ENCODE data around the gene GLO1. TPM values are rescaled to one million over a fixed set of nuclear protein-coding genes. Genes with fewer than 3 reads are reported as not detected.
A peak's percentile ranks its signal among the peaks of the same experiment; 100 is the strongest.

Gene GLO1
- total and polyA plus RNA-seq, 9 of the 15 experiments (the other 6 are each of a cell fraction or from before 2014, with no cell fraction given): 155 to 331 (median 203) TPM

- TF ChIP-seq DDX20 (tag; IDR thresholded peaks at IDR 0.05; ENCODE audit: low read depth) (no peak), KLF6 (CRISPR knock-in tag; IDR thresholded peaks at IDR 0.05; ENCODE audit: borderline replicate concordance) (no peak), HDAC3 (IDR thresholded peaks at IDR 0.05; ENCODE audit: borderline replicate concordance, partially characterized antibody) (no peak), SP1 (CRISPR knock-in tag; IDR thresholded peaks at IDR 0.05) (no peak), TOE1 (IDR thresholded peaks at IDR 0.05; ENCODE audit: borderline replicate concordance) (peak; percentile 76), TOE1 (CRISPR knock-in tag; IDR thresholded peaks at IDR 0.05; ENCODE audit: borderline replicate concordance, low read depth) (no peak), PURB (CRISPR knock-in tag; IDR thresholded peaks at IDR 0.05; ENCODE audit: low read depth) (no peak), E2F1 (CRISPR knock-in tag; IDR thresholded peaks at IDR 0.05) (no peak), CXXC5 (CRISPR knock-in tag; IDR thresholded peaks at IDR 0.05) (peak; percentile 39; the same call in 1 of the 2 replicates), KAT2B (IDR thresholded peaks at IDR 0.05; ENCODE audit: low read depth, low read length) (no peak), RBFOX2 (IDR thresholded peaks at IDR 0.05; ENCODE audit: low read depth, low read length) (peak; percentile 72), PHF21A (IDR thresholded peaks at IDR 0.05; ENCODE audit: borderline replicate concordance, low read depth) (no peak), CTCF (IDR thresholded peaks at IDR 0.05 in 2 of 3, conservative IDR thresholded peaks at IDR 0.05 in 1 of 3; ENCODE audit: insufficient read depth in 2 of 3, low read depth in 1 of 3, low read length in 3 of 3) (no peak; a peak in 1 of 6 replicates), ZNF644 (tag; IDR thresholded peaks at IDR 0.05; ENCODE audit: low read depth) (no peak), KDM1A (IDR thresholded peaks at IDR 0.05) (peak; percentile 43 to 68; a peak in 3 of 4 replicates), PTBP1 (IDR thresholded peaks at IDR 0.05; ENCODE audit: low read depth, low read length) (no peak), HDGF (IDR thresholded peaks at IDR 0.05) (no peak), FOXJ2 (tag; IDR thresholded peaks at IDR 0.05) (no peak), SRF (CRISPR knock-in tag; IDR thresholded peaks at IDR 0.05) (peak in 1 of 2 experiments; percentile 50; a peak in 1 of 4 replicates), ETV1 (tag; conservative IDR thresholded peaks at IDR 0.05; ENCODE audit: low read depth) (peak; percentile 81), ZNF764 (CRISPR knock-in tag; IDR thresholded peaks at IDR 0.05; ENCODE audit: low read depth) (no peak), RBBP5 (IDR thresholded peaks at IDR 0.05; ENCODE audit: borderline replicate concordance, insufficient read depth, low read length, poor library complexity, severe bottlenecking) (peak; percentile 80), PHF20 (IDR thresholded peaks at IDR 0.05; ENCODE audit: partially characterized antibody) (peak; percentile 89)
- TF ChIP-seq, protein P1, sequence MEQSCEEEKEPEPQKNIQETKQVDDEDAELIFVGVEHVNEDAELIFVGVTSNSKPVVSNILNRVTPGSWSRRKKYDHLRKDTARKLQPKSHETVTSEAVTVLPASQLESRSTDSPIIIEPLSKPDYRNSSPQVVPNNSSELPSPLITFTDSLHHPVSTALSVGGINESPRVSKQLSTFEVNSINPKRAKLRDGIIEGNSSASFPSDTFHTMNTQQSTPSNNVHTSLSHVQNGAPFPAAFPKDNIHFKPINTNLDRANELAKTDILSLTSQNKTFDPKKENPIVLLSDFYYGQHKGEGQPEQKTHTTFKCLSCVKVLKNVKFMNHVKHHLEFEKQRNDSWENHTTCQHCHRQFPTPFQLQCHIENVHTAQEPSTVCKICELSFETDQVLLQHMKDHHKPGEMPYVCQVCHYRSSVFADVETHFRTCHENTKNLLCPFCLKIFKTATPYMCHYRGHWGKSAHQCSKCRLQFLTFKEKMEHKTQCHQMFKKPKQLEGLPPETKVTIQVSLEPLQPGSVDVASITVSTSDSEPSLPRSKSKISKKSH (CRISPR knock-in tag; IDR thresholded peaks at IDR 0.05): no peak
These were observed 19.9 kb upstream of the GLO1 start (continued) for GRCh38 chr6:38722727-38723334.
